ENCODE results near the gene ADGRA1.
"Not testable (repeated sequence)": the region's sequence is repeated elsewhere in the genome, so short reads cannot be mapped to it uniquely, and the experiment has no call there.

ADGRA1 gene

DNA sequence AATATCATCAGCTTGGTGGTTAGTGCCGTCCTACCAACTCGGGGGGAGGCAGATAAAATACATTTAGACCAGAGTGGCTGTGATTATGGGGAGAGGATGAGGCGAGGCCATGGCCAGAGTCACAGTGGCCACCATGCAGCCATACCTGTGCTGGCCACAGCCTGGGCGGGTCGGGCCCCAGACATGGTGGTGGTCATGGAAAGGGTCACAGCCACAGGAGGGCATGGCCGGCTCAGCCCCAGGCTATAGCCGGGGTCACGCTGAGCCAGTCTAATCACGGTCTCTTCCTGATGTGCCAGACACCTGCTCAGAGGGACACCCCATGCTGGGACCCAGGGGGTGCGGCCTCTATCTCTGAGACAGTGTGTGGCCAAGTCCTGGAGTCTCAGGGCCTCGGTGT is 10.2 kb downstream of the ADGRA1 start:
- no peak for DNase-seq

DNA sequence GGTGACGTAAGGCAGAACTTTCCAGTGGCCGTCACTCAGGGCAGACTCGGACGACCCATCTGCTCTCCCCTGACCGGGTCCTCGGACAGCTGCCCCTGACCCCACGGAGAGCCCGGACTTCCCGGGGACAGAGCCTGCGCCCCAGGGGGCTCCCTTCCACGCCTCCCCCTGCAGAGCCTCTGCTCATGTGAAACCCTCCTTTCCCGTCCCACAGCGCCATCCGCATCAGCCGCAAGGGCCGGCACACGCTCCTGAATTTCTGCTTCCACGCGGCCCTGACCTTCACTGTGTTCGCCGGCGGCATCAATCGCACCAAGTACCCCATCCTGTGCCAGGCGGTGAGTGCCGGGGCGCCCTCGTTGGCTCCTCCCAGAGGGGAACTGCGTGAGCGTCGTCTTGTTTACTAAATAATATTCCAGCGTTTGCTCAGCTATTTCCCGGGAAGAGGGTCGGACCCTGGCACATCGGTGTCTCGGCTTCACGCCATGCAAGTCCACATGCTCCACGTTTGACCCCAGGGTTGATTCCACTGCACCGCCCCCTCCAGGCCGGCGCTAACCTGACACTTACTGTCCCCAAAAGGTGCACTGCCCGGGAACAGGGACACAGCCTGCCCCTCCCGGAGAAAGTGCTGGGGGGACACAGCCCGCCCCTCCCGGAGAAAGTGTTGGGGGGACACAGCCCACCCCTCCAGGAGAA is 10.9 kb downstream of the ADGRA1 start:
- DNase-seq = no peak

DNA sequence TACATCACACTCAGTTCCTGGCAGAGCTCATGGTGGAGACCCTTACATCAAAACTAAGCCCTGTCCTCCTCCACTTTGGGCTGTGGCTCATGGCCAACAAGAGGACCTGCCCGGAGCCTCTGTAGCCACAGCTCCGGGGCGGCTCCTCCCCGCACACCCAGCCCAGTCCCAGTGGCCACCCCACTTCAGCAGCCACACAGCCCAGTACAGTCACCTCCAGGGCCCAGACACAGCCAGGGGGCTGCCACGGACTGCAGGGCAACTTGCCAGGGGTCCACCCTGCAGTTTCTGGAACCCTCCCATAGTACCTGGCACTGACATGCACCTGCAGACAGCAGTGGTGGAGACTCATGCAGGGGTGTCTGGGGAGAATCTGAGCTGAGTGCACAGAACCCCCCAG is 11.8 kb downstream of the ADGRA1 start:
- no peak for DNase-seq

- no peak for DNase-seq
These were observed 12.5 kb downstream of the ADGRA1 start for GRCh38 chr10:133100186-133100585.

GRCh38 chr10:133100706-133101415 is 13.1 kb downstream of the ADGRA1 start:
- DNase-seq = no peak

DNA sequence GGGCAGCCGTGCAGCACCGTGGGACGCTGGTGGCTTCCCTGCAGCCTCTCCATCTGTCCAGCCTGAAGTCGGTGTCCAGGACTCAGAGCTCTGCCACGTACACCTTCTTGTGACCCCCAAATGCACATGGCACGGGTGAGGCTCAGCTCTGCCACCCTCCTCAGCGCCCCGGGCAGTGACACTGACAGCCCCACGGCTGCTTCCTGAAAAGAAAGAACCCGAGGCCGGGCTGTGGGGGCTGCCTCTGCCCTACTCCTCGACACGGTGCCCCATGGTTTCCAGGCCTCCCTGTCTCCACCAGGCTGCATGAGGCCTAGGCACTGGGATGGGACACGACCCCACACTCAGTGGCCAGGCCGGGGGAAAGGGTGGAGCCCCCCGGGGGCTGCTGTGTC is 13.7 kb downstream of the ADGRA1 start:
- DNase-seq = no peak

GRCh38 chr10:133102415-133103095 is 14.8 kb downstream of the ADGRA1 start:
- no peak for DNase-seq

- DNase-seq = no peak
These were observed 15.7 kb downstream of the ADGRA1 start for GRCh38 chr10:133103311-133103910.

- no peak for DNase-seq
These were observed 16.6 kb downstream of the ADGRA1 start for GRCh38 chr10:133104068-133104962.

DNA sequence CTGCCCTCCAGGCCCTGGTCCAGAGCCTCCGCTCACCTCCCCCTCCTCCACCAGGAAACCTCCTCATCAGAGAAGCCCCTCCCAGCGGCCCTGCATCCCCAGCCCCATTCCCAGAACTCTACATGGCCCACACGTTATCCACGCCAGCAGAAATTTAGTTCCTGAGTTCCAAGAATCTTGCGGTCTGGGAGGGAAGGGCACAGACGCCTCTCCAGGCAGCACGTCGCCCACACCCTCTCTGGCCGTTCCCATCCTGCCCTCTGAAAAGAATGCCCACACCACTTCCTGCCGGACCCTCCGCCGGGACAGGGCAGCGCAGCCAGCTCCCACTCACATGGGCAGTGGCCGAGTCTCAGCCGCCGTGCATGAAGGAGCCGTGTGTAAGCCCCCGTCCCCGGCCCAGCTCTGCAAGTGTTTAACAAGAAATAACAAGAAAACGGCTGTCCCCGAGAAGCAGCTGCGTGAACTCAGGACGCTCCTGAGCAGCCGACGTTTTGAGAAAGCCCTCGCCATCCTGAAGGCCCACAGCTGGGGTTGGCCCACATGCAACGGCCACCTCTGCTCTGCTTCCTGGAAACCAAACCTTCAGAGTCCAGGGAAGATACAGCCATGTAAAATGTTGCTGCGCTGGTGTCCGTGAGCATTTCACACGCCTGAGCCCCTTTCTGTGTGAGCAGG is 17.4 kb downstream of the ADGRA1 start:
- DNase-seq = no peak

- no peak for DNase-seq
These were observed 18.1 kb downstream of the ADGRA1 start for GRCh38 chr10:133105686-133106390.

GRCh38 chr10:133106516-133106915 is 18.8 kb downstream of the ADGRA1 start:
- no peak for DNase-seq

DNA sequence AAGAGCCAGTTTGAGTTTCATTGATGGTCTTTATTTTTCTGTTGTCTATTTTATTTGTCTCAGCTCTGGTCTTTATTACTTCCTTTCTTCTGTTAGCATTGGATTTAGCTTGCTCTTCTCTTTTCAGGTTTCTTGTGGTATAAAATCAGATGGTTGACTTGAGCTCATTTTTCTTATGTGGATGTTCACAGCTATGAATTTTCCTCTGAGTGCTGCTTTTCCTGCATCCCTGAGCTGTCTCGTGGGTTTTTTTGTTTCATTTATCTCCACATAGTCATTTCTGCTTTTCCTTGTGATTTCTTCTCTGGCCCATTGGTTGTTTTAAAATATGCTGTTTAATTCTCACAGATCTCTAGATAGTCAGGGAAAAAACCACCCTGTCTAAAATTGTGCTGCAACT is 19.7 kb downstream of the ADGRA1 start:
- DNase-seq = no peak

DNA sequence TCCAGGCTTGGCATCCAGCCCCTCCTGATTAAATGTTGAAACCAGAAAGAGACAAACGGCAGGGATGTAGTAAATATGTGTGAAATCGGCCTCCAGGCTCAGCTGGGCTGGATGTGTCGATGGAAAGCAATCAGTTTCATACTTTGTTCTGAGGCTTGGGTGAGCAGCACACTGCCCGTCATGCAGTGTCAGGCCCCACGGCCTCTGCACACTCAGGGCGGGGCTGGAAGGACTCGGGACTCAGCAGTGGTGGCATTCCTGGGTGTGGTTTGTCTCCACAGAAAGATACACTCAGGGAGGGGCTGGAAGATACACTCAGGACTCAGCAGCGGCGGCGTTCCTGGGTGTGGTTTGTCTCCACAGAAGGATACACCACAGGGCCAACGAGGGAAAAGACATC is 22.0 kb downstream of the ADGRA1 start:
- DNase-seq = no peak

DNA sequence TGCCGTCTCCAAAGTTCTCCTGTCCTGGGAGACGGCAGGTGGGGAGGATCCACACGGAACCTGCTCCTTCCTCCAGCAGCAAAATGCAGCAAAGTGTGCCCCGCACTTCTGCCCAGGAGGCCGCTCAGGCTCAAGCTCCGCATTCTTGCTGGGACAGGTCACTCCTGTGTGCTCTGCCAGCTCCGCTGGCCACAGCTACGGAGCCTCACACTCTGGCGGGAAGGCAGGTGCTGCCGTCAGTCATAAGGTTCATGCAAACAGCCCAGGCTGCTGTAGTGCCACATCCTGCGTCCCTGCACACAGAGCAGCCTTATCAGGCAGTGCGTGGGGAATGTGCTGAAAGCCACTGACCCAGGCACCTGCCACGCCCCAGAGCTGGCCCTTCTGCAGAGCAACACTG is 22.4 kb downstream of the ADGRA1 start:
- no peak for DNase-seq

DNA sequence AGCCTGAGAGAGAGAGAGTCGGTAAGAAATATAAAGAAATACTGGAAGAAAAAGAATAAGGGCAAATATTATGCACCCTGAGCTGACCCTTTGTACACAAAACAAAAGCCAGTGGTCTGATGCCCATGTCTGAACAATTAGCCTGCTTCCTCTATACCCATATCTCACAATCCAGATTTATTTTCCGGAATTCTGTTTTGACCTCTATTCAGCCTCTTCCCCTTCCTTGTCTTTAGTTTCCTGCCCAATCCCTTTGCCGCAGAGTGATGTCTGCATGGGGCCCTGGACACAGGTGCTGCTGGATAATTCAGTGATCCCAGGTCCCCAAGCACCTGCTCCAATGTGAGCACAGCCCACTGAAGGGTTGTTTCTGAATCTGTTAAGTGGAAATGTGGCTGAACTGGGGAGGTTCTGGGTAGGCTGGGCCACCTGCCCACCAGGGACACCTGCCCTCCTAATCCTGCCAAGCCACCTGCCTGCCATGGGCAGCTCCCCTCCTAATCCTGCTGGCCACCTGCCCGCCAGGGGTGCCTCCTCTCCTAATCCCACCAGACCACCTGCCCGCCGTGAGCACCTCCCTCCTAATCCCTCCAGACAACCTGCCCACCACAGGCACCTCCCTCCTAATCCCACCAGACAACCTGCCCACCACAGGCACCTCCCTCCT is 23.0 kb downstream of the ADGRA1 start:
- no peak for DNase-seq

GRCh38 chr10:133111640-133112039 is 23.9 kb downstream of the ADGRA1 start:
- not testable (repeated sequence) for DNase-seq

DNA sequence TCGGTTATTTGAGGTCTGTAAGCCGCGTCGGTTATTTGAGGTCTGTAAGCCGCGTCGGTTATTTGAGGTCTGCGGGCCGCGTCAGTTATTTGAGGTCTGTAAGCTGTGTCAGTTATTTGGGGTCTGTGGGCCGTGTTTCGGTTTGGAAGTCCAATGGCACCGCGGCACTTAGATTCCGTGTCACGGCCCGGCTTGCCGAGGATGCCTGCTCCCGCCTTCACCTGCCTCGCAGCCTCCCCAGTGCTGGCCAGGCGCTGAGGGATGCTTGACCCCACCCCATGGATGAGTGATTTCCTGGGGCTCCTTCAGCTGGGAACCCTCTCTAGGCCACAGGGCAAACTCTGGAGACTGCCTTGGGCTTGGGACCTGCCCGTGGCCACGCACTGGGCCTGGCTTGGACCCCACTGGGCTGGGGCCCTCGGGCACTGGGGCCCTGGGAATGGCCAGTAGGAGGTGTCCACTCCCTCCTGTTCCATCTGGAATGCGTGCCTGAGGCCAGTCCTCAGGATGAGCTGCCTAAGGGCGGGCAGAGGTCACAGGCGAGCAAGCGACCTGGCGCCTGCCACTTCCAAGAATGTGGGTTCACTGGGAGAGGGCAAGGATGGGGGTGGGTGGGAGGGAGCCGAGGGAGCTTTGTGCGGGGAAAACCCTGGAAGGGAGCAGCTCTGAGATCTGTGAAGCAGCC is 25.6 kb downstream of the ADGRA1 start:
- DNase-seq = no peak

DNA sequence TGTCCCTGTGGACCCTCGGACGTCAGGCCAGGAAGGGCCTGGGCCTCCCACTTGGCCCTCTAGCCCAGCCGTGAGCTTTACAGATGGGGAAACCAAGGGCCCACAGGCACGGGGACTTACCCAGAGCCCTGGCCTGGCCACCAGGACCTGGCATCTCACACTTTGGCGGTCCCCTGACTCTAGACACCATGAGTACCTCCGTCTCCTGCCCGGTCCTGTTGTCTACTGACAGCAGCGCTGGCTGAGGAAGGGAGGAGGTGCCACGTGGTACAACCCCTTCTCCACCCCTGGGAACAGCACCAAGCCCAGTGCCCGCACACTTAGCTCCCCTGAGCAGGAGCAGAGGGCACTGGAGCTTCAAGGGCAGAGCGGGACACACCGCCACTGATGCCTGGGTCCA is 26.1 kb downstream of the ADGRA1 start:
- no peak for DNase-seq

- DNase-seq = no peak
These were observed 26.5 kb downstream of the ADGRA1 start for GRCh38 chr10:133114251-133114650.
